Mesendoderm (in vitro differentiated cells): ENCODE measurements around the gene PIGQ. TPM values are rescaled to one million over a fixed set of nuclear protein-coding genes. Genes with fewer than 3 reads are reported as not detected.
A peak's percentile ranks its signal among the peaks of the same experiment; 100 is the strongest.

Experiments used
- DNase-seq: peaks from one replicate; pipeline ENCODE4 v3.0.0; 2013
- H2AK5ac ChIP-seq: 2 replicates; pipeline ENCODE4 v1.6.1; 2013; ENCODE audit warnings: low read length, inconsistent platforms
- H2BK120ac ChIP-seq: 2 replicates; pipeline ENCODE4 v1.6.1; 2013; ENCODE audit warnings: low read depth, mild to moderate bottlenecking, low read length, moderate library complexity, mixed read lengths
- H2BK15ac ChIP-seq: replicated peaks from 2 replicates; pipeline ENCODE4 v1.6.1; 2013; ENCODE audit warnings: low read depth, mild to moderate bottlenecking, moderate library complexity
- H2BK5ac ChIP-seq: 2 replicates; pipeline ENCODE4 v1.6.1; 2013; ENCODE audit warnings: low read length, inconsistent platforms
- H3K18ac ChIP-seq: 2 replicates; pipeline ENCODE4 v1.6.1; 2013; ENCODE audit warnings: mild to moderate bottlenecking, low read length, mixed read lengths
- H3K23ac ChIP-seq: one replicate; pipeline ENCODE4 v1.6.1; 2013; ENCODE audit warnings: low read length
- H3K27ac ChIP-seq: 2 replicates; pipeline ENCODE4 v1.5.1; 2013; ENCODE audit warnings: low read depth, mild to moderate bottlenecking, inconsistent platforms, low read length, moderate library complexity
- H3K27me3 ChIP-seq: 2 replicates; pipeline ENCODE4 v1.6.1; 2013; ENCODE audit warnings: low read length, control low read depth, mild to moderate bottlenecking, inconsistent platforms; ENCODE audit not compliant: insufficient read depth, poor library complexity
- H3K36me3 ChIP-seq: 2 replicates; pipeline ENCODE4 v1.6.1; 2013; ENCODE audit warnings: low read length, inconsistent platforms; ENCODE audit not compliant: control insufficient read depth, insufficient read depth
- H3K4ac ChIP-seq: one replicate; pipeline ENCODE4 v1.6.1; 2013; ENCODE audit warnings: low read depth, mild to moderate bottlenecking, low read length, moderate library complexity
- H3K4me1 ChIP-seq: 2 replicates; pipeline ENCODE4 v1.6.1; 2013; ENCODE audit warnings: low read depth, low read length, inconsistent platforms; ENCODE audit not compliant: control insufficient read depth
- H3K4me2 ChIP-seq: 2 replicates; pipeline ENCODE4 v1.6.1; 2013; ENCODE audit warnings: low read length
- H3K4me3 ChIP-seq: 2 replicates; pipeline ENCODE4 v1.5.1; 2013; ENCODE audit warnings: mild to moderate bottlenecking, low read length
- H3K56ac ChIP-seq: one replicate; pipeline ENCODE4 v1.6.1; 2013; ENCODE audit warnings: low read length
- H3K79me1 ChIP-seq: 2 replicates; pipeline ENCODE4 v1.6.1; 2013; ENCODE audit warnings: low read length, inconsistent platforms
- H3K79me2 ChIP-seq: 2 replicates; pipeline ENCODE4 v1.6.1; 2013; ENCODE audit warnings: mild to moderate bottlenecking, low read length; ENCODE audit not compliant: control insufficient read depth, insufficient read depth
- H3K9ac ChIP-seq: 2 replicates; pipeline ENCODE4 v1.6.1; 2013; ENCODE audit warnings: low read length, inconsistent platforms
- H4K5ac ChIP-seq: one replicate; pipeline ENCODE4 v1.6.1; 2013; ENCODE audit warnings: low read length
- H4K8ac ChIP-seq: one replicate; pipeline ENCODE4 v1.6.1; 2013; ENCODE audit warnings: low read depth, mild to moderate bottlenecking, control low read depth, low read length, moderate library complexity
- WGBS: extraction: QIAGEN DNeasy Blood & Tissue Kit; methylation state at CpG from one replicate; pipeline ENCODE4 v1.1.7; 2013; ENCODE audit warnings: low lambda C conversion rate, missing lambda C conversion rate; ENCODE audit not compliant: insufficient coverage; ENCODE audit errors: extremely low coverage; 5-methylcytosine and 5-hydroxymethylcytosine counted together
- small RNA-seq: library from polyadenylated mRNA; stranded (forward); fragments of <200 nt; extraction: miRNeasy Mini kit (QIAGEN cat#:217004); gene quantifications from one replicate; pipeline ENCODE3, GENCODE V24; 2013; ENCODE audit not compliant: insufficient read depth

PIGQ gene

GRCh38 chr16:631808-632358 lies 62.1 kb downstream of the PIGQ start:
- no peak overlapping the region for H3K23ac ChIP-seq
- no peak overlapping the region for H2BK5ac ChIP-seq
- no peak overlapping the region for H4K5ac ChIP-seq
- H3K18ac ChIP-seq, result no peak overlapping the region
- H3K4me2 ChIP-seq, result no peak overlapping the region
- H2BK120ac ChIP-seq, result no peak overlapping the region
- H2AK5ac ChIP-seq, result no peak overlapping the region
- H4K8ac ChIP-seq, result no peak overlapping the region
- no CpG with 5 or more reads among the region's 9 CpGs for WGBS
- H3K36me3 ChIP-seq, result no peaks in the 10 kb centered on the region
- no peak overlapping the region for H2BK15ac ChIP-seq
- no peak overlapping the region for H3K4ac ChIP-seq
- H3K79me2 ChIP-seq, result no peaks in the 10 kb centered on the region
- H3K27me3 ChIP-seq, result no peaks in the 10 kb centered on the region
- no peak for DNase-seq
- H3K4me1 ChIP-seq, result peaks cover 6% of the 10 kb centered on the region
- H3K79me1 ChIP-seq, result peaks cover 2% of the 10 kb centered on the region
- no peak overlapping the region for H3K27ac ChIP-seq
- no peak overlapping the region for H3K56ac ChIP-seq
- no peak overlapping the region for H3K9ac ChIP-seq
- H3K4me3 ChIP-seq, result no peak overlapping the region

GRCh38 chr16:632486-633335 lies 62.9 kb downstream of the PIGQ start:
- H3K18ac ChIP-seq, result no peak overlapping the region
- no peak overlapping the region for H3K4ac ChIP-seq
- no peak overlapping the region for H2BK15ac ChIP-seq
- no peak overlapping the region for H3K27ac ChIP-seq
- no CpG with 5 or more reads among the region's 67 CpGs for WGBS
- H3K23ac ChIP-seq, result no peak overlapping the region
- DNase-seq, result no peak
- H4K8ac ChIP-seq, result no peak overlapping the region
- no peaks in the 10 kb centered on the region for H3K36me3 ChIP-seq
- H3K56ac ChIP-seq, result no peak overlapping the region
- H3K79me1 ChIP-seq, result peaks cover 2% of the 10 kb centered on the region
- no peak overlapping the region for H4K5ac ChIP-seq
- H3K4me3 ChIP-seq, result no peak overlapping the region
- no peaks in the 10 kb centered on the region for H3K79me2 ChIP-seq
- H2BK5ac ChIP-seq, result no peak overlapping the region
- H3K9ac ChIP-seq, result no peak overlapping the region
- H3K27me3 ChIP-seq, result no peaks in the 10 kb centered on the region
- H3K4me1 ChIP-seq, result peaks cover 8% of the 10 kb centered on the region
- no peak overlapping the region for H3K4me2 ChIP-seq
- H2BK120ac ChIP-seq, result no peak overlapping the region
- H2AK5ac ChIP-seq, result no peak overlapping the region

GRCh38 chr16:633336-634050 lies 63.7 kb downstream of the PIGQ start:
- H2BK15ac ChIP-seq, result no peak overlapping the region
- H3K18ac ChIP-seq, result no peak overlapping the region
- WGBS, result no CpG with 5 or more reads among the region's 74 CpGs
- H3K79me2 ChIP-seq, result no peaks in the 10 kb centered on the region
- no peak overlapping the region for H2BK5ac ChIP-seq
- DNase-seq, result no peak
- no peak overlapping the region for H4K5ac ChIP-seq
- no peak overlapping the region for H3K27ac ChIP-seq
- no peak overlapping the region for H3K4me3 ChIP-seq
- no peak overlapping the region for H3K23ac ChIP-seq
- H3K79me1 ChIP-seq, result peaks cover 2% of the 10 kb centered on the region
- H3K4me1 ChIP-seq, result peaks cover 9% of the 10 kb centered on the region
- H3K4ac ChIP-seq, result no peak overlapping the region
- no peak overlapping the region for H2BK120ac ChIP-seq
- H3K36me3 ChIP-seq, result no peaks in the 10 kb centered on the region
- H3K4me2 ChIP-seq, result no peak overlapping the region
- no peak overlapping the region for H3K56ac ChIP-seq
- no peak overlapping the region for H3K9ac ChIP-seq
- no peaks in the 10 kb centered on the region for H3K27me3 ChIP-seq
- no peak overlapping the region for H2AK5ac ChIP-seq
- H4K8ac ChIP-seq, result no peak overlapping the region

Small RNA genes within 50 kb of the gene (small RNA-seq; reads per million reads assigned to genes)
- gene MIR3176, result 86.1 reads per million, percentile 96 among the genes with 10 or more reads in this experiment
- gene MIR5587, result 4.5 reads per million, percentile 66 among the genes with 10 or more reads in this experiment
- not detected for gene Z98883.1
